Measurements from ENCODE around the gene ACOXL.
"Not testable (repeated sequence)": the region's sequence is repeated elsewhere in the genome, so short reads cannot be mapped to it uniquely, and the experiment has no call there.

Gene ACOXL

GRCh38 chr2:110732422-110733413 is at the start of gene ACOXL:
ACOXL (plus strand) TSS chr2:110732573; CDS start chr2:110768390, 35,817 bp downstream.
- peak within 1 kb of the TSS; percentile 51 for H3K4me3 ChIP-seq (ENCODE audit: low read depth, low read length)
- no peak for TF ChIP-seq CTCF (IDR thresholded peaks at IDR 0.05; ENCODE audit: borderline replicate concordance, insufficient read depth, low read depth, low read length)

GRCh38 chr2:110682872-110683271 is 49.5 kb upstream of the ACOXL start:
- H3K4me3 ChIP-seq (ENCODE audit: low read depth, low read length): no peak overlapping the region
- no peak for TF ChIP-seq CTCF (IDR thresholded peaks at IDR 0.05; ENCODE audit: borderline replicate concordance, insufficient read depth, low read depth, low read length)

- H3K4me3 ChIP-seq (ENCODE audit: low read depth, low read length): not testable (repeated sequence)
These were observed 44.4 kb upstream of the ACOXL start for GRCh38 chr2:110687775-110688484.

- H3K4me3 ChIP-seq (ENCODE audit: low read depth, low read length): no peak overlapping the region
- no peak for TF ChIP-seq CTCF (IDR thresholded peaks at IDR 0.05; ENCODE audit: borderline replicate concordance, insufficient read depth, low read depth, low read length)
These were observed 43.7 kb upstream of the ACOXL start for GRCh38 chr2:110688594-110689091.

GRCh38 chr2:110690083-110690965 is 42.0 kb upstream of the ACOXL start:
- no peak overlapping the region for H3K4me3 ChIP-seq (ENCODE audit: low read depth, low read length)
- TF ChIP-seq CTCF (IDR thresholded peaks at IDR 0.05; ENCODE audit: borderline replicate concordance, insufficient read depth, low read depth, low read length): no peak

- H3K4me3 ChIP-seq (ENCODE audit: low read depth, low read length): no peak overlapping the region
- no peak for TF ChIP-seq CTCF (IDR thresholded peaks at IDR 0.05; ENCODE audit: borderline replicate concordance, insufficient read depth, low read depth, low read length)
These were observed 40.6 kb upstream of the ACOXL start for GRCh38 chr2:110691612-110692258.

GRCh38 chr2:110695146-110695898 is 37.1 kb upstream of the ACOXL start:
- not testable (repeated sequence) for H3K4me3 ChIP-seq (ENCODE audit: low read depth, low read length)

GRCh38 chr2:110698253-110698652 is 34.1 kb upstream of the ACOXL start:
- not testable (repeated sequence) for H3K4me3 ChIP-seq (ENCODE audit: low read depth, low read length)
